A673 (cell line): ENCODE measurements around the gene CPNE1. TPM values are rescaled to one million over a fixed set of nuclear protein-coding genes. Genes with fewer than 3 reads are reported as not detected.
"Not testable (repeated sequence)": the region's sequence is repeated elsewhere in the genome, so short reads cannot be mapped to it uniquely, and the experiment has no call there.

Experiments used
- BruUV-seq: library from RNA; stranded (reverse); fragments of 400-500 nt; replicated peaks from 2 replicates; lab custom pipeline; 2021; lab: Mats Ljungman, UMichigan
- CTCF ChIA-PET: fragments of 300-600 bp; sonication (Branson Sonifier 250); formaldehyde crosslinking; loops from one replicate; lab custom pipeline; 2022; ENCODE audit warnings: antibody characterized with exemption; lab: Charles Lee
- POLR2A ChIA-PET: fragments of 300-600 bp; sonication (Branson Sonifier 250); formaldehyde crosslinking; loops from one replicate; lab custom pipeline; 2022; ENCODE audit warnings: antibody characterized with exemption; ENCODE audit not compliant: low non-redundant PET; lab: Charles Lee
- DNase-seq: peaks from one replicate; pipeline ENCODE4 v3.0.0-alpha.2; 2015; ENCODE audit warnings: low spot score
- H3K27ac ChIP-seq: fragments of 200-600 bp; sonication (generic); 2 replicates; pipeline ENCODE4 v1.5.1; 2016; ENCODE audit warnings: mixed run types, low read depth, mild to moderate bottlenecking, mixed read lengths, antibody characterized with exemption, low read length; ENCODE audit not compliant: poor library complexity, severe bottlenecking
- H3K27me3 ChIP-seq: fragments of 200-600 bp; sonication (generic); replicated peaks from 2 replicates; pipeline ENCODE4 v1.6.1; 2017; ENCODE audit warnings: mixed run types, low read depth, mild to moderate bottlenecking, mixed read lengths, antibody characterized with exemption, low read length; ENCODE audit not compliant: insufficient read depth, poor library complexity
- H3K36me3 ChIP-seq: fragments of 200-600 bp; sonication (generic); 2 replicates; pipeline ENCODE4 v1.6.1; 2016; ENCODE audit warnings: mixed run types, mild to moderate bottlenecking, mixed read lengths, antibody characterized with exemption, low read length; ENCODE audit not compliant: insufficient read depth, poor library complexity, severe bottlenecking
- H3K4me1 ChIP-seq: fragments of 200-600 bp; sonication (generic); 2 replicates; pipeline ENCODE4 v1.6.1; 2017; ENCODE audit warnings: mixed run types, mild to moderate bottlenecking, mixed read lengths, antibody characterized with exemption, low read length; ENCODE audit not compliant: insufficient read depth, poor library complexity, severe bottlenecking
- H3K4me3 ChIP-seq: fragments of 200-600 bp; sonication (generic); 2 replicates; pipeline ENCODE4 v1.5.1; 2016; ENCODE audit warnings: low read depth, mixed run types, mild to moderate bottlenecking, mixed read lengths, low read length; ENCODE audit not compliant: poor library complexity, severe bottlenecking
- H3K9me3 ChIP-seq: fragments of 200-600 bp; sonication (generic); 2 replicates; pipeline ENCODE4 v1.6.1; 2016; ENCODE audit warnings: mixed run types, low read depth, mild to moderate bottlenecking, mixed read lengths, antibody characterized with exemption, low read length; ENCODE audit not compliant: poor library complexity, severe bottlenecking
- EZH2 ChIP-seq: fragments of 200-600 bp; sonication (generic); IDR thresholded peaks from 2 replicates; pipeline ENCODE4 v1.6.1; 2017; ENCODE audit warnings: borderline replicate concordance, low read depth, mild to moderate bottlenecking, mixed read lengths, antibody characterized with exemption, low read length; ENCODE audit not compliant: poor library complexity, severe bottlenecking
- intact Hi-C: fragments of 100-400 bp; cut with micrococcal nuclease; formaldehyde crosslinking; loops from one replicate; pipeline ENCODE4 v1.10.0; 2022; ENCODE audit not compliant: unreplicated experiment
- total RNA-seq: library from RNA; stranded (reverse); gene quantifications from 2 replicates; pipeline ENCODE4 v1.2.3, GENCODE V29; 2021
- TF ChIP-seq, protein P1 (sequence below): fragments of 300-800, 200-600 bp; sonication (generic); conservative IDR thresholded peaks from 2 replicates; pipeline ENCODE4 v1.5.1; 2017; ENCODE audit warnings: low read depth, mild to moderate bottlenecking, antibody characterized with exemption, low read length, moderate library complexity, mixed read lengths

The CPNE1 gene
- total RNA-seq, 1 experiment from 2014 or later: 273 TPM

GRCh38 chr20:35709259-35709658, 44.6 kb upstream of the CPNE1 start:
- intact Hi-C loops: no loop called here
- H3K9me3 ChIP-seq: no peaks in the 10 kb centered on the region
- H3K36me3 ChIP-seq: peaks cover 100% of the 10 kb centered on the region
- H3K27me3 ChIP-seq: no peaks in the 10 kb centered on the region
- CTCF ChIA-PET: no interaction called here
- POLR2A ChIA-PET: no interaction called here
- no peak overlapping the region for H3K27ac ChIP-seq
- no peak for DNase-seq
- H3K4me1 ChIP-seq: no peaks in the 10 kb centered on the region
- no peak overlapping the region for H3K4me3 ChIP-seq
- no TSS peak for BruUV-seq
- TF ChIP-seq, protein P1, sequence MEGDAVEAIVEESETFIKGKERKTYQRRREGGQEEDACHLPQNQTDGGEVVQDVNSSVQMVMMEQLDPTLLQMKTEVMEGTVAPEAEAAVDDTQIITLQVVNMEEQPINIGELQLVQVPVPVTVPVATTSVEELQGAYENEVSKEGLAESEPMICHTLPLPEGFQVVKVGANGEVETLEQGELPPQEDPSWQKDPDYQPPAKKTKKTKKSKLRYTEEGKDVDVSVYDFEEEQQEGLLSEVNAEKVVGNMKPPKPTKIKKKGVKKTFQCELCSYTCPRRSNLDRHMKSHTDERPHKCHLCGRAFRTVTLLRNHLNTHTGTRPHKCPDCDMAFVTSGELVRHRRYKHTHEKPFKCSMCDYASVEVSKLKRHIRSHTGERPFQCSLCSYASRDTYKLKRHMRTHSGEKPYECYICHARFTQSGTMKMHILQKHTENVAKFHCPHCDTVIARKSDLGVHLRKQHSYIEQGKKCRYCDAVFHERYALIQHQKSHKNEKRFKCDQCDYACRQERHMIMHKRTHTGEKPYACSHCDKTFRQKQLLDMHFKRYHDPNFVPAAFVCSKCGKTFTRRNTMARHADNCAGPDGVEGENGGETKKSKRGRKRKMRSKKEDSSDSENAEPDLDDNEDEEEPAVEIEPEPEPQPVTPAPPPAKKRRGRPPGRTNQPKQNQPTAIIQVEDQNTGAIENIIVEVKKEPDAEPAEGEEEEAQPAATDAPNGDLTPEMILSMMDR: no peak
- no peak for TF ChIP-seq EZH2

GRCh38 chr20:35708502-35708901, 43.8 kb upstream of the CPNE1 start:
- no peak for DNase-seq
- H3K27me3 ChIP-seq: no peaks in the 10 kb centered on the region
- POLR2A ChIA-PET: no interaction called here
- H3K4me1 ChIP-seq: no peaks in the 10 kb centered on the region
- H3K36me3 ChIP-seq: peaks cover 100% of the 10 kb centered on the region
- CTCF ChIA-PET: no interaction called here
- H3K9me3 ChIP-seq: no peaks in the 10 kb centered on the region
- TF ChIP-seq, protein P1: no peak
- no peak for TF ChIP-seq EZH2
- no peak overlapping the region for H3K4me3 ChIP-seq
- intact Hi-C loops: no loop called here
- BruUV-seq: no TSS peak
- H3K27ac ChIP-seq: no peak overlapping the region

- Histone ChIP-seq H3K36me3 (peaks cover 99% of the 10 kb centered on the region), H3K4me1 (peaks cover 13% of the 10 kb centered on the region)
- H3K27ac ChIP-seq, H3K27me3 ChIP-seq, BruUV-seq, intact Hi-C loops, H3K9me3 ChIP-seq, DNase-seq, CTCF ChIA-PET, H3K4me3 ChIP-seq: not testable (repeated sequence)
- POLR2A ChIA-PET: interaction anchor here (1.2 kb wide), 1 partner anchor 32 kb away, joined by 3 read pairs; no protein-coding TSS in a partner anchor
Observed at GRCh38 chr20:35706591-35707529, 42.2 kb upstream of the CPNE1 start.

GRCh38 chr20:35705894-35706293, 41.2 kb upstream of the CPNE1 start:
- peaks cover 97% of the 10 kb centered on the region for H3K36me3 ChIP-seq
- H3K27me3 ChIP-seq, intact Hi-C loops, DNase-seq, CTCF ChIA-PET, BruUV-seq, POLR2A ChIA-PET, H3K9me3 ChIP-seq, H3K27ac ChIP-seq, H3K4me3 ChIP-seq: not testable (repeated sequence)
- peaks cover 14% of the 10 kb centered on the region for H3K4me1 ChIP-seq
